HG02840 (cell line): ENCODE data around the gene SNX20.
A peak's percentile ranks its signal among the peaks of the same experiment; 100 is the strongest.

Experiments
- ATAC-seq: cut with Tn5 transposase; IDR thresholded peaks from one replicate; pipeline ENCODE4 v1.9.1; 2021; ENCODE audit warnings: mild to moderate bottlenecking, moderate library complexity, moderate number of reproducible peaks; ENCODE audit not compliant: unreplicated experiment, low FRiP score

SNX20 gene

GRCh38 chr16:50681021-50681885 lies at the start of gene SNX20:
Gene SNX20, minus strand, starts transcription at chr16:50681312. Its CDS starts 3,786 bp downstream, at chr16:50677526.
- peak; percentile 41 for ATAC-seq

GRCh38 chr16:50724306-50724705 lies 43.2 kb upstream of the SNX20 start:
- ATAC-seq: no peak

- no peak for ATAC-seq
Measured at GRCh38 chr16:50722960-50723359, 41.8 kb upstream of the SNX20 start.

GRCh38 chr16:50722405-50722737 lies 41.3 kb upstream of the SNX20 start:
- no peak for ATAC-seq

- ATAC-seq: no peak
Measured at GRCh38 chr16:50721549-50722404, 40.7 kb upstream of the SNX20 start.

- ATAC-seq: no peak
Measured at GRCh38 chr16:50719401-50720337, 38.6 kb upstream of the SNX20 start.

GRCh38 chr16:50718761-50719400 lies 37.8 kb upstream of the SNX20 start:
- no peak for ATAC-seq

- ATAC-seq: no peak
Measured at GRCh38 chr16:50718061-50718760, 37.1 kb upstream of the SNX20 start.

GRCh38 chr16:50717494-50717893 lies 36.4 kb upstream of the SNX20 start:
- ATAC-seq: no peak

- no peak for ATAC-seq
Measured at GRCh38 chr16:50717091-50717490, 36.0 kb upstream of the SNX20 start.

- ATAC-seq: no peak
Measured at GRCh38 chr16:50712956-50713355, 31.8 kb upstream of the SNX20 start.

- ATAC-seq: no peak
Measured at GRCh38 chr16:50712560-50712898, 31.4 kb upstream of the SNX20 start.

GRCh38 chr16:50711862-50712559 lies 30.9 kb upstream of the SNX20 start:
- no peak for ATAC-seq

- no peak for ATAC-seq
Measured at GRCh38 chr16:50711040-50711439, 29.9 kb upstream of the SNX20 start.

GRCh38 chr16:50709980-50710379 lies 28.9 kb upstream of the SNX20 start:
- no peak for ATAC-seq

- ATAC-seq: no peak
Measured at GRCh38 chr16:50709061-50709684, 28.1 kb upstream of the SNX20 start.

GRCh38 chr16:50708373-50709060 lies 27.4 kb upstream of the SNX20 start:
- no peak for ATAC-seq

GRCh38 chr16:50706250-50706649 lies 25.1 kb upstream of the SNX20 start:
- ATAC-seq: no peak
